HG03097 (cell line): Measurements from ENCODE around the gene SHROOM2.

Source experiments
- ATAC-seq: cut with Tn5 transposase; IDR thresholded peaks from one replicate; pipeline ENCODE4 v1.9.1; 2021; ENCODE audit not compliant: unreplicated experiment, low FRiP score

Gene SHROOM2

DNA sequence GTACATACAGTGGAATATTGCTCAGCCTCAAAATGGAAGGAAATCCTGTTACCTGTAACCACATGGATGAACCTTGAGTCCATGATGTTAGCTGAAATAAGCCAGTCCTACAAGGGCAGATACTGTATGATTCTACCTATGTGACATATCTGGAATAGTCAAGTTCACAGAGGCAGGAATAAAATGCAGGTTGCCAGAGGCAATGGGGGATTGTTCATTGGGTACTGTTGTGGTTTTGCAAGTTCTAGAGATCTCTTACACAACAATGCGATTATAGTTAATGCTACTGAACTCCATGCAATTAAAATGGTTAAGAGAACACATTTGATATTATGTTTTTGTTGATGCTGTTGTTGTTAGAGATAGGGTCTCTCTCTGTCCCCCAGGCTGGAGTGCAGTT lies 74.6 kb downstream of the SHROOM2 start:
- ATAC-seq = no peak

DNA sequence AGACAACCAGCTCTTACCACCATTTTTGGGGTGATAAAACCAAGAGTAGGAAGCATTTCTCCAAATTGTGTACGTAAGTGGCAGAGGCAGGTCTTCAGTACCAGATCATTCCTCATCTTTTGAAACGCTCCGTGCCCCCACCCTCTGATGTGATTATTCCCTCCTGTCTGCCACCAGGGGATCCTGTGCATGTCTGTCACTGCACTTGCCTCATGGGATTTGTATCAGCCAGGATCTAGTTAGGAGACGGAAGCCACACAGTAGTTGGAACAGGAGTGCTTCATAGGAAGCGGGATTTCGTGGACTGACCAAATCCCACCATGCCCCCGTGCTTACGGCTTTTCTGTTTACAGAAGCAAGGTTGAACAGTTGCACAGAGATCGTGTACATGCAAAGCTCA lies 75.5 kb downstream of the SHROOM2 start:
- ATAC-seq = no peak

DNA sequence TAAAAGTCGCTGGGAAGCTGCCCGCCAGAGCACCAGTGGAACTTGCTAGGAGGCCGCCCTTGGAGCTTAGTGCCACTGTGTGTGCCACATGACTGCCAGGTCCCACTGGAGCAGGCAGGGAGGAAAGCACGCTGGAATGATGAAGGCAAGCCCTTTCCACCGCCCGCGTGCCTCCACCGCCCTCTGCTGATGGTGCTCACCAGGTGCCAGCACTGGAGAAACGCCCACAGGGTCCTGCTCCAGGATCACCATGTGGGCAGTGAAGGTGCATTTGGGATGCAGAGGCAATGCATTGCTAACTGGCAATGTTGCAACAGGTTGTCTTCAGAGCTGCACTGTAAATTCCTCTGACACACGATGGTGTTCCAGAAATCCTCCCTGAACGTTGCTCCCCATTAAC lies 76.3 kb downstream of the SHROOM2 start:
- ATAC-seq = no peak

DNA sequence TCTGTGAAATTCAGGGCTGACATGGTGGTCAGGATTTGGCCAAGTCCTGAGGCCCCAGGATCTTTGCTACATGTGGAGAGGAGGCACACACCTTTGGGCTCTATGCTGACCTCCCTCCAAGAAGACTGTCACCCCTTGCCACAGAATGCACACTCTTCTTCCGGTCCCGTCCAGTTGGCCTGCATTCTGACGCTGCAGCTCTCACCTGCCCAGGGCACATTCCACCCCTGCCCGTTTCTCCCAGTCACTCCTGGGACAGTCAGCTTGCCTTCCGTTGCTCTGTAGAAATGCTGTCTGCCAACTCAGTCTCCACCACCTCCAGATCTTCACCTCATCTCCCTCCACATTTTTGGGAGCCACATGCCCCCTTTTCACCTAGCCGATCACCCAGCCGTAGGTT lies 76.7 kb downstream of the SHROOM2 start:
- no peak for ATAC-seq

DNA sequence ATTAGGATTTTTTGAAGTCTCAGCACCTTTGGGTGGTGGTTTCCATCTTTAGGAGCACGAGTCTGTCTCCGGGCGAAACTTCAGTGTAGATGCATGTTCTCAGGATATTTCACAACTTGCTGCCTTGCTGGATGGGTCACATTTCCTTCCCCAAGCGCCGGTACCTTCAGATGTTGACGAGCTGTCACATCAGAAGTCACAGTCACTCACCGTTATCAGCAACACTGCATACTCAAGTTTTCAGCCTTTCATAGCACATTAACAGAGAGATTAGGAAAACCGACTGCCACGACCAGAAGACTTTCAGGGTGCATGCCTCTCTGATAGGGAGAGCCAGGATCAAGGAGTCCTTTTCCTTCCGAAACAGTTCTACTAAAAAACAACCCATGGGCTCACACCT lies 77.8 kb downstream of the SHROOM2 start:
- ATAC-seq = no peak

GRCh38 chrX:9865804-9866472 lies 79.7 kb downstream of the SHROOM2 start:
- ATAC-seq = no peak

DNA sequence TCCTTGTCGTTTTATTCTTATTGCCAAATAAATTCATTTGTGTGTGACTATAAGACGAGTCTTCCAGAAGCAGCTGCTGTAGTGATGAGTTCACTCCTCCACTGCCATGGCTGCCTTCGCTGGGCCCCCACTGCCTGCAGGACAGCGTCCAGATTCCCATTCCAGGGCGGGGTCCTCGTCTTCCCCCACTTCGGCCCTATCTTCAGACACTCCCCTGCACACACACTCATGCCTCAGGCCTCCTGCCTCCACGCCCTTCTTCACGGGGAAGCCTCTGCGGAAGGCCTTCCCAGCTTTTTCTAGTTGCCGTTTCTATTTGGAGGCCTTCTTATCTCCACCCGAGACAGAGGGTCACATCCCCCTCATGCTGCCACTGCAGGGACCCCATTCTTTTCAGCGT lies 80.4 kb downstream of the SHROOM2 start:
- ATAC-seq = no peak

- ATAC-seq = no peak
Observed at GRCh38 chrX:9867226-9867625, 81.0 kb downstream of the SHROOM2 start.

- ATAC-seq = no peak
Observed at GRCh38 chrX:9867753-9868152, 81.5 kb downstream of the SHROOM2 start.

DNA sequence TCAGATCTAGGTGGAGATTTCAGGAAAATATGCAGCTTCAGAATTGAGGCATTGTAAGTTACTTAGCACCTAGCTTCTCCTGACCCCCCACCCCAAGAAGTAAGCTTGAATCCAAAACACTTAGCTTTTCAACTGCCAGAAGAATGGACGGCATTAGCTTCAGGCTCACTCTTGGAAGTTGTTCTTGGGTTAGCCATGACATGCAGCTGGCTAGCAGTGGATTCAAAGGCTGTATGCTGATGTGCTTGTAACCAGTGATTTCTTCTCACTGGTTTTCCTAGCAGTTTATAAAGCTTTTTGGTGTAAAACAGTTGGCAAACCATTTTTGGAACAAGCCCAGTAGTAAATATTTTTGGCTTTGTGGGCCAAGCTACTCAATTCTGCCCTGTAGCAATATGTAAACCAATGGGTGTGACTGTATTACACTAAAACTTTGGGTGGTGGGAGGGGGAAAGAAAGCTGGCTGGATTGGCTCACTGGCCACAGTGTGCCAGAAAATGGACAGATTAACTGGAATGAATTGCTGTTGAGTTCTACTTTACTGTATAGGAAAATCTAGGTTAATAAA lies 85.6 kb downstream of the SHROOM2 start:
- no peak for ATAC-seq

GRCh38 chrX:9873360-9873759 lies 87.1 kb downstream of the SHROOM2 start:
- no peak for ATAC-seq

DNA sequence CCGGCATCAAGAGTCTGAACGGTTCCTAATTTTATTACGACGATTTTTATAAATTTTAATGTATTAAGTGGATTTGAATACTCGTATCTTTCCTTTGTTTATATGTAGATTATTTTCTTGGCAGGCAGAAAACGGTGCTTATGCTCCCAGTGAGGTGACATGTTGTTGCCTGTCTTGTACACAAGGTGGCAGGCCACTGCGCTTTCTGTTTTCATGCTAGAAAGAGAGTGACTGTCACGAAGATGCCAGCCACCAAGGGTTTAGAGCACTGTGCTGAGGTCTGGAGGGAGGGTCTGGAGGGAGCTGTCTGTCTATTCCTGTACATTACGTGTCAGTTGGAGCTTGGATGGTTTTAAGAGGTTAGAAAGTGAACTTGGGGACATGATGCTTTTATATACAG lies 87.7 kb downstream of the SHROOM2 start:
- no peak for ATAC-seq

GRCh38 chrX:9874483-9874882 lies 88.3 kb downstream of the SHROOM2 start:
- ATAC-seq = no peak

DNA sequence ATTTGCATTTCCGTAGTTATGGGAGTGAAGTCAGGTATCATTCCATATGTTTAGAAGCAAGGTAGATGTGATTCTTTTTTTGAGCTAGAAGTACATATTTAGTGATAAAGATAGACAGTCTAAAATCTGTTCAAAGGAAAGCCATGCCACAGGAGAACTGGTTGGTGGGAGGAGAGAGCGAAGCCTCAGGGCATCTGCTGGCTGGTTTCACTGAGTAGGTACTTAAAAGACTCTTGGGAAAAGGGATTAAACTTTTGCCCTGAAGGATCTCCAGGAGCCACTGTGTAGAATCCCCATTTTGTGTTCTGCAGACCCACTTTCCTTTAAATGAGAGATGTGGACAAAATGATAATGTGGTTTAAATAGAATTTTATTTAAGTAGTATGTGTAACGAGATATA lies 89.6 kb downstream of the SHROOM2 start:
- no peak for ATAC-seq

GRCh38 chrX:9876201-9876600 lies 90.0 kb downstream of the SHROOM2 start:
- ATAC-seq = no peak

DNA sequence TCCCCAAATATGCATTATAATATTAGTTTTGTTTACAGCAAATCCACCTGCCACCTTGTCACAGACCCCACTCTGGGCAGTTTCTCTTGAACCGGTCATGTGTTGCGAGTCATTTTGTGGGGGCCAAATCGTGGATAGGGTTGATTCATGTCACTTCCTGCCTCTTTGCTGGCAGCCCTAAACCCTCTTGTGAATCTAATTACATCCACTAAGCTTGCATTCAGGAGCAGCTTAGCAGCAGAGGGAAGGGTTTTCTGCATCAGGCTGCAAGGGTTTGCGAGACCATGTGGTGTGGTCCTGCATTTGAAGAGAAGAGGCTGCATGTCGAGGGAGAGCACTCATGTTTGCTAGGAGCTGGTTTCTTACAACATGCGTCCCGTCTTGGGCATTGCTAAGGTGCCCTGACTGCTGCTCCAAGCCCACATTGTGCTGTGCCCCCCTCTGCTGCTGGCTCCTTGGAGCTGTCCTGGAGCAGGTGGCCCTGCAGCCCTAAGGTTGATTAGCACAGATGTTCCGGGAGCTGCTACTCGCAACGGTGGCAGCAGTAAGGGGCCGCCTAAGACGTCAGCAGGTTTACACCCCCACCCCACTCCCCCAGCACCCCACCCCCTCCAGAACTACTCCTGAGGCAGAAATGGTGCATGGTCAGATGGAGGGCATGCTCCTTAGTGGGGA lies 92.1 kb downstream of the SHROOM2 start:
- no peak for ATAC-seq

DNA sequence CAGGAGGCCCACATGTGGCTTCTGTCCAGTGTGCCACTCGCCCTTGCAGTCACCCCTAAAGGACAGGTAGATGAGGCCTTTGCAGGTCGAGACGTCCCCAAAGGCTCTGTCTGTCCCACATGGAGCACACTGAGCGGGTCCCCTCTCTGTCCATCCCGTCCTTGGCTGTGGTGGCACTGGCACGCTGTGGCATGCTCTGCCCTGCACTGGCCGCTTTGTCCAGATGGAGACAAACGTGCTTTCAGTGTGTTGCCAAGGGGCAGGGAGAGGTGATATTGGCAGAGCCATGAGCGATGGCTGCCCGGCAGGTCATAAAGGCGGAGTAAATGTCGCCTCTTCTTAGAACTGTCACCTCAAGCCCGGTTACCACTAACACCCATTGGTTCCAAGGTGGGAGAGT lies 94.0 kb downstream of the SHROOM2 start:
- ATAC-seq = no peak

DNA sequence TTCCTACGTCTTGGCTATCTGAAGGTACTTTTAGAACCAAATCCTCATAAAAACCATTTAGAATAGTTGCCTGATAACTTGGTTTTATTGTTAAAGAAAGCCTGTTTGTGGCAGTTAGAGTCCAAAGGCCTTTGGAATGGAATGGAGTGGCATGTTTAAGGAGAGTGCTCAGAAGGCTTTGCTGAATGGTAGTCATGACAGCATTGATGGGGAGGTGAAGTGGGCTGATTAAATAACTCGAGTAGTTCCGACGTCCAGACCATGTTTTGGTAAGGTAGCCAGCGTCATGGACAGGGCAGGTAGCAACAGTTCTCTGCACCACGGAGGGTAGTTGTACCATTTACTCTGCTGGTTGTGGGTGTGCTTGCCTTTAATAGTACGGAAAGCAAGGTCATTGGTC lies 94.6 kb downstream of the SHROOM2 start:
- no peak for ATAC-seq

DNA sequence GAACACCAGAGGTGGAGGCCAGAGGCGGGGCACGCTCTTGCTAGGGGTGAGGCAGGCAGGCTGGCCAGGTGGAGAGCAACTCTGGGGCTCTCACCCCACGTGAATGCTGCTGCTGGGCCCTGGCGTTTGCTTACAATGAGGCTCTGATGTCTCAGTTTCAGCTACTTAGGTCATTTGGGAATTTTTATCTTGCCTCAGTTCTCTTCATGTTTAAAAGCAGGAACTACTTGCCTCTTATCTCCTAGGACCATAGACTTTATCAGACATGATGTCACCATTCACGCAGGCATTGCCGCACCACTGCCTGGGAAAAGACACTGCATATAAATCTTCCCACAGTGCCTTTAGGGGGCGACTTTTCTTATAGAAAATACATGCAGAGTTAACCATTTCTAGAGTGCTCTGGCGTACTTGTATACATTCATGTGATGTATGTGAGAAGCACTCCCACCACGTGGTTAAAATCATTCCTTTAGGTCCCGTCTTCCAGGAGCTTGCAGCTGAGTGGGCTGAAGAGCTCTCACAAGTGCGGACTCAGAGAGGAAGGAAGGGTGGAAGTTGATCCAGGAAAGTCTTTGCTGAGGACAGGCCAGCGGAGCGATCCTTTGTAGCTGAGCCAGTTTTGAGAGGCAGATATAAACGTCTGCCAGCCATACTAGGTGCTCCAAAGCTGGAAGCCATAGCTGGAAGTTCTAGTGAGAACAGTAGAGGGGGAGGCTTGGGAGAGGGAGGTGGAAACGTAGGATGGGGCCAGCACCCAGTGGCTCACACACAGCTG lies 96.6 kb downstream of the SHROOM2 start:
- no peak for ATAC-seq

DNA sequence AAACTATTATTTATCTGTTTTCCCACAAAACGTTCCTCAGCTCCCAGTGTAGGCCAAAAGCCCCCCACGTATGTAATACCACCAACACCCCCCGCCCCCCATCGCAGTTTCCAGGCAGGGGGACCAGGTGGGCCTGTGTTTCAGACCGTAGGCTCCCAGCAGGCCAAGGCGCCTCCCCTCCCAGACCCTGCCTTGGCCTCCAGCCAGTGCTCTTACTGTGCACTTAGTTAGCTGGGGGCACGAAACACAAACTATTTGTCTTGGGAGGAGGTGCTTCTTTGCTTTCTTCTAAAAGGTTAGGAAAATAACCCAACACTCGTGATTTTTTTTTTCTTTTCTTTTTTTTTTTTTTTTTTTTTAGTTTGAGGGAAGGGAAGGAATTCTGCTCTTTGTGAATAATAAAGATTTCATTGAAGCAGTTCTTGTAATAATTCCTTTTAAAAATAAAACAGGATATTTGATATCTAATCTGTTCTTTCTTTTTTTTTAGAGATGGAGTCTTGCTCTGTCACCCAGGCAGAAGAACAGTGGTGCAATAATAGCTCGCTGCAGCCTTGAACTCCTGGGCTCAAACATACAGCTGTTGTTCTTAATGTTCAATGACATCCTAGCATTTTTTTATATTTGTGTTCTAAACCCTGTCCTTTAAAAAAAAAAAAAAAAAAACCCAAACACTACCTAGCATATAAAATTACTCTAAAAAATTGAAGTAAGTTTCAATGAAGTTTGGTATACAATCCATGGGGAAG lies 98.0 kb downstream of the SHROOM2 start:
- no peak for ATAC-seq

DNA sequence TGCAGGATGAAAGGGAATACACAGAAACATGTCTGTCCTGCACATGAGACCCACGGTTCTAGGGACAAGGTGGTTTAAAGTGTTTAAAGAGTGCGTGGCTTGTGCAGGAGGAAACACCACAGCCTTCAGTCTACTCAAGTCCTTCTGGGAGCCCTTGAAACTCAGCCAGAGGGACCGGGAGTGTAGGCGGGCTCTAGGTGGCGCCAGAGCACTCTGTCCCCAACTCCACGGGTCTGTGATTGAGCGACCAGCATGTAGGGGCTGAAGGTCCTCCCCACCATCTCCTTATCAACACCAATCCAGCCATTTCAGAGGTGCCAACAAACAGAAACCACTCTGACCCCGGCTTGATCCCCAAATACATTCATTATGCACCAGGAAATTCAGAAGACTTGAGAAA lies 98.9 kb downstream of the SHROOM2 start:
- no peak for ATAC-seq
